ENCODE data around the gene GPR160. TPM values are rescaled to one million over a fixed set of nuclear protein-coding genes. Genes with fewer than 3 reads are reported as not detected.
"Not testable (repeated sequence)": the region's sequence is repeated elsewhere in the genome, so short reads cannot be mapped to it uniquely, and the experiment has no call there.

The GPR160 gene
- total RNA-seq, 1 donor from 2014 or later: 1.4 TPM

DNA sequence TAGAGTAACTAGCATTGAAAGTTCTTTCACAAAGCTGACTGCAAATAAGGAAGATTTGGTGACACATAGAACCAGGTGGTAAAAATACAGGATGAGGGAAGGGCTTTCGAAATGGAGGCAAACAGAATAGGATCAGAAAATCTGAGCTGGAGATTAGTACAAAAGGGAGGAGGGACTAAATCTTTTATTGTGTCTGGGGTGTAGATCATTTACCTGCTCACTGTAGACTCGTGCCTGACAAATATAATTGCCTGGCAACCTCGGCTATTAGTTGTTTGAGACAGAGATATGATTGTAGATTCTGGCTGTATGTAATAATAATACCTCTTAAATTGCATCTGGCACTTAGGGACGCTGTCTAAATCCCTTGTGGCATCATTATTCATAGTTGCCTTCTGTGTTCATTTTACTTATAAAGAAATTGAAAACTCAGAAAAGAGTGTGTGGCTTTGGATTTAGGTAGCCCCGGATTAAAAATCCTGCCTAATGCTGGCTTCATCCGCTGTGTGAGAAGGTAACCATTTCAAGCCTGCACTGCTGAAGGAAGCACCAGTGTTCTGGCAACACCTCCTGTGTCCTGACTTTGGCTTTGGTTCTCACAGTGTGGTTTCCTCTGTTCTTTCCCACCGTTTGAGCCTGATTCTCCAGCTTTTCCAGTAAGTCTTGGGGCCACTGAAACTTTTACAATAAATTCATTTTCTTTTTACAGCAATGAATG is 25.0 kb upstream of the GPR160 start:
- Histone ChIP-seq H3K27ac (ENCODE audit: low read depth, low read length) (no peak overlapping the region), H3K4me2 (ENCODE audit: low read length) (no peak overlapping the region), H3K27me3 (ENCODE audit: insufficient read depth, low read length) (no peaks in the 10 kb centered on the region), H3K4me3 (ENCODE audit: insufficient read depth, low read depth, low read length) (no peak overlapping the region), H3K9ac (ENCODE audit: low read length) (no peak overlapping the region), H3K9me3 (ENCODE audit: insufficient read depth, low read depth, low read length) (no peaks in the 10 kb centered on the region), H3K36me3 (ENCODE audit: insufficient read depth, low read length) (no peaks in the 10 kb centered on the region), H2AFZ (ENCODE audit: low read depth, low read length) (no peak overlapping the region), H4K20me1 (ENCODE audit: insufficient read depth, low read length) (no peaks in the 10 kb centered on the region), H3K79me2 (ENCODE audit: insufficient read depth, low read length) (no peaks in the 10 kb centered on the region), H3K4me1 (ENCODE audit: insufficient read depth, low read length) (no peaks in the 10 kb centered on the region)
- DNase-seq (ENCODE audit: low read depth) (no peak), FAIRE-seq (no peak)
- Mint-ChIP-seq H3K4me1 (ENCODE audit: low read depth, unreplicated experiment) (no peaks in the 10 kb centered on the region), H3K36me3 (ENCODE audit: low read depth, unreplicated experiment) (no peaks in the 10 kb centered on the region), H3K4me3 (ENCODE audit: unreplicated experiment) (no peak overlapping the region), H3K27me3 (ENCODE audit: low read depth, unreplicated experiment) (peaks cover 5% of the 10 kb centered on the region), H3K9me3 (ENCODE audit: unreplicated experiment) (no peaks in the 10 kb centered on the region), H3K27ac (ENCODE audit: unreplicated experiment) (no peak overlapping the region)
- TF ChIP-seq EZH2 (IDR thresholded peaks at IDR 0.05; ENCODE audit: insufficient read depth, low read length): no peak
- TF ChIP-seq, protein P1, sequence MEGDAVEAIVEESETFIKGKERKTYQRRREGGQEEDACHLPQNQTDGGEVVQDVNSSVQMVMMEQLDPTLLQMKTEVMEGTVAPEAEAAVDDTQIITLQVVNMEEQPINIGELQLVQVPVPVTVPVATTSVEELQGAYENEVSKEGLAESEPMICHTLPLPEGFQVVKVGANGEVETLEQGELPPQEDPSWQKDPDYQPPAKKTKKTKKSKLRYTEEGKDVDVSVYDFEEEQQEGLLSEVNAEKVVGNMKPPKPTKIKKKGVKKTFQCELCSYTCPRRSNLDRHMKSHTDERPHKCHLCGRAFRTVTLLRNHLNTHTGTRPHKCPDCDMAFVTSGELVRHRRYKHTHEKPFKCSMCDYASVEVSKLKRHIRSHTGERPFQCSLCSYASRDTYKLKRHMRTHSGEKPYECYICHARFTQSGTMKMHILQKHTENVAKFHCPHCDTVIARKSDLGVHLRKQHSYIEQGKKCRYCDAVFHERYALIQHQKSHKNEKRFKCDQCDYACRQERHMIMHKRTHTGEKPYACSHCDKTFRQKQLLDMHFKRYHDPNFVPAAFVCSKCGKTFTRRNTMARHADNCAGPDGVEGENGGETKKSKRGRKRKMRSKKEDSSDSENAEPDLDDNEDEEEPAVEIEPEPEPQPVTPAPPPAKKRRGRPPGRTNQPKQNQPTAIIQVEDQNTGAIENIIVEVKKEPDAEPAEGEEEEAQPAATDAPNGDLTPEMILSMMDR (IDR thresholded peaks at IDR 0.05; ENCODE audit: insufficient read depth, low read depth, low read length): no peak

DNA sequence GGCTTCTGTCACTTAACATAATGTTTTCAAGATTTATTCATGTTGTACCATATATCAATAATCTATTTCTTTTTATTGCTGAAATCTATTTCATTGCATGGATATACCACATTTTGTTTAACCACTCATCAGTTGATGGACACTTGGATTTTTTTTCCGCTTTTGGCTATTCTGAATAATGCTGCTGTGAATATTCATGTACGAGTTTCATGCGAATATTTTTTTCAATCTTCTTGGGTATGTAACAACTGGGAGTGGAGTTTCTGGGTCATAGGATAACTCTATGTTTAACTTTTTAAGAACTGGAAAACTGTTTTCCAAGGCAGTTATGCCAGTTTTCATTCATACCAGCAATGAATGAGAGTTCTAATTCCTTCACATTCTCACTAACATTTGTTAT is 21.7 kb upstream of the GPR160 start:
- Histone ChIP-seq H3K36me3 (ENCODE audit: insufficient read depth, low read length) (no peaks in the 10 kb centered on the region), H3K4me3 (ENCODE audit: insufficient read depth, low read depth, low read length) (no peak overlapping the region), H2AFZ (ENCODE audit: low read depth, low read length) (no peak overlapping the region), H3K27me3 (ENCODE audit: insufficient read depth, low read length) (no peaks in the 10 kb centered on the region), H3K9me3 (ENCODE audit: insufficient read depth, low read depth, low read length) (no peaks in the 10 kb centered on the region), H4K20me1 (ENCODE audit: insufficient read depth, low read length) (no peaks in the 10 kb centered on the region), H3K27ac (ENCODE audit: low read depth, low read length) (no peak overlapping the region), H3K9ac (ENCODE audit: low read length) (no peak overlapping the region), H3K4me2 (ENCODE audit: low read length) (no peak overlapping the region), H3K4me1 (ENCODE audit: insufficient read depth, low read length) (no peaks in the 10 kb centered on the region), H3K79me2 (ENCODE audit: insufficient read depth, low read length) (no peaks in the 10 kb centered on the region)
- DNase-seq (ENCODE audit: low read depth): no peak
- no peak overlapping the region for H3K4me3 Mint-ChIP-seq (ENCODE audit: unreplicated experiment)
- H3K27me3 Mint-ChIP-seq (ENCODE audit: low read depth, unreplicated experiment): peaks cover 10% of the 10 kb centered on the region
- no peaks in the 10 kb centered on the region for H3K36me3 Mint-ChIP-seq (ENCODE audit: low read depth, unreplicated experiment)
- TF ChIP-seq, protein P1 (IDR thresholded peaks at IDR 0.05; ENCODE audit: insufficient read depth, low read depth, low read length): no peak
- no peaks in the 10 kb centered on the region for H3K9me3 Mint-ChIP-seq (ENCODE audit: unreplicated experiment)
- no peaks in the 10 kb centered on the region for H3K4me1 Mint-ChIP-seq (ENCODE audit: low read depth, unreplicated experiment)
- FAIRE-seq: no peak
- no peak overlapping the region for H3K27ac Mint-ChIP-seq (ENCODE audit: unreplicated experiment)

GRCh38 chr3:170019306-170019705 is 18.5 kb upstream of the GPR160 start:
- H3K4me1 ChIP-seq (ENCODE audit: insufficient read depth, low read length); H3K9ac ChIP-seq (ENCODE audit: low read length); H3K27me3 ChIP-seq (ENCODE audit: insufficient read depth, low read length); H2AFZ ChIP-seq (ENCODE audit: low read depth, low read length); H3K4me3 Mint-ChIP-seq (ENCODE audit: unreplicated experiment); H3K4me1 Mint-ChIP-seq (ENCODE audit: low read depth, unreplicated experiment); H3K9me3 ChIP-seq (ENCODE audit: insufficient read depth, low read depth, low read length); H3K9me3 Mint-ChIP-seq (ENCODE audit: unreplicated experiment); H3K4me3 ChIP-seq (ENCODE audit: insufficient read depth, low read depth, low read length); H3K27me3 Mint-ChIP-seq (ENCODE audit: low read depth, unreplicated experiment); H3K27ac Mint-ChIP-seq (ENCODE audit: unreplicated experiment); H4K20me1 ChIP-seq (ENCODE audit: insufficient read depth, low read length); H3K79me2 ChIP-seq (ENCODE audit: insufficient read depth, low read length); H3K27ac ChIP-seq (ENCODE audit: low read depth, low read length); DNase-seq (ENCODE audit: low read depth); H3K4me2 ChIP-seq (ENCODE audit: low read length); H3K36me3 ChIP-seq (ENCODE audit: insufficient read depth, low read length); H3K36me3 Mint-ChIP-seq (ENCODE audit: low read depth, unreplicated experiment); FAIRE-seq: not testable (repeated sequence)

All from astrocyte (in vitro differentiated cells and primary cell).